Measurements from ENCODE around the gene KMT5C. TPM values are rescaled to one million over a fixed set of nuclear protein-coding genes. Genes with fewer than 3 reads are reported as not detected.

The KMT5C gene
- total RNA-seq, 1 donor from 2014 or later: 54.0 TPM

DNA sequence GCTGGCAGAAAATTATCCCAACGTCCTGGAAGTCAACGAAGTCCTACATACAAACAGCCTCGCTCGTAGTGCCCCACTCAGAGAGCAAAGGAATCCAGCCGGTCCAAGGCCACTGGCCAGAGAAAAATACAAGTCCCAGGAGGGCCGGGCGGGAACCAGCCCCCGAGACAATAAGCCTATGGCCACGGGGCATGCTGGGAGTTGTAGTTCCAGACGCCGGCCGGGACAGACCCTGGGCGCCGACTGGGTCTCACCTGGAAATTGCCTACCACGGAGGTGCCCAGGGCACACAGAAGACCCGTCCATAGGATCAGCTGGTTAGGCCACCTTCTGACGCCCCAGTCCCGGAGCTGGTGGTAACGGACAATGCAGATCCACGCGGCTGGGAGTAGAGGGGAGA is 19.9 kb upstream of the KMT5C start:
- DNase-seq (ENCODE audit: low spot score in 2 of 2, unreplicated experiment in 2 of 2): peak in 1 of 2 experiments; percentile 72
- Mint-ChIP-seq H3K27me3 (ENCODE audit: low read depth) (no peaks in the 10 kb centered on the region), H3K27ac (peak overlapping the region; percentile 57), H3K9me3 (no peaks in the 10 kb centered on the region), H3K4me3 (peak overlapping the region; percentile 70), H3K4me1 (peaks cover 6% of the 10 kb centered on the region), H3K36me3 (no peaks in the 10 kb centered on the region)
- TF ChIP-seq, protein P1, sequence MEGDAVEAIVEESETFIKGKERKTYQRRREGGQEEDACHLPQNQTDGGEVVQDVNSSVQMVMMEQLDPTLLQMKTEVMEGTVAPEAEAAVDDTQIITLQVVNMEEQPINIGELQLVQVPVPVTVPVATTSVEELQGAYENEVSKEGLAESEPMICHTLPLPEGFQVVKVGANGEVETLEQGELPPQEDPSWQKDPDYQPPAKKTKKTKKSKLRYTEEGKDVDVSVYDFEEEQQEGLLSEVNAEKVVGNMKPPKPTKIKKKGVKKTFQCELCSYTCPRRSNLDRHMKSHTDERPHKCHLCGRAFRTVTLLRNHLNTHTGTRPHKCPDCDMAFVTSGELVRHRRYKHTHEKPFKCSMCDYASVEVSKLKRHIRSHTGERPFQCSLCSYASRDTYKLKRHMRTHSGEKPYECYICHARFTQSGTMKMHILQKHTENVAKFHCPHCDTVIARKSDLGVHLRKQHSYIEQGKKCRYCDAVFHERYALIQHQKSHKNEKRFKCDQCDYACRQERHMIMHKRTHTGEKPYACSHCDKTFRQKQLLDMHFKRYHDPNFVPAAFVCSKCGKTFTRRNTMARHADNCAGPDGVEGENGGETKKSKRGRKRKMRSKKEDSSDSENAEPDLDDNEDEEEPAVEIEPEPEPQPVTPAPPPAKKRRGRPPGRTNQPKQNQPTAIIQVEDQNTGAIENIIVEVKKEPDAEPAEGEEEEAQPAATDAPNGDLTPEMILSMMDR (IDR thresholded peaks at IDR 0.05; ENCODE audit: unreplicated experiment): no peak

DNA sequence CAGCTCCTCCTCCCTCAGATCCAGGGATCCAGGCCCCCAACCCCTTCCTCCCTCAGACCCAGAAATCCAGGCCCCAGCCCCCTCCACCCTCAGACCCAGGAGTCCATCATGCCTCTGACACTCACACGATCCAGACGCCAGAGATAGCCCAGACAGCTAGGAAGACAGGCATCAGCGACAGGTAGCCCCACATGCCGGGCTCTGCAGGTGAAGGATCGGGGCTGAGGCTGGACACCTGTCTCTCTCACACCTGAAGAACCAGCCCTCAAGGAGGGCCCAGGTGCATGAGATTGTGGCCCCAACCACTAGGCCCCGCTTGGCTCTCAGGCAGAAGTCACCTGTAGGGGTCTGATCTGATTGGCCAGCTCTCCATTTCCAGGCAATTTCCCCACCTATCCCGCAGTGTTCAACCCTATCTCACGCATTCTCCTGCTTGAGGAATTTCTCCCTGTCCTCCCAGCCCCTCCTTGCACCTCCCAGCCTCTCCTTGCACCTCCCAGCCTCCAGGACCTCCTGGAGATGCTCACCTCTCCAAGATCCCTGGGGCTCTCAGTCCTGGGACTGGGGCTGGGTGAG is 18.7 kb upstream of the KMT5C start:
- Mint-ChIP-seq H3K4me3 (no peak overlapping the region), H3K27me3 (ENCODE audit: low read depth) (no peaks in the 10 kb centered on the region), H3K27ac (no peak overlapping the region), H3K36me3 (no peaks in the 10 kb centered on the region), H3K4me1 (peaks cover 6% of the 10 kb centered on the region), H3K9me3 (no peaks in the 10 kb centered on the region)
- TF ChIP-seq, protein P1 (IDR thresholded peaks at IDR 0.05; ENCODE audit: unreplicated experiment): no peak
- no peak for DNase-seq (ENCODE audit: low spot score in 2 of 2, unreplicated experiment in 2 of 2)

DNA sequence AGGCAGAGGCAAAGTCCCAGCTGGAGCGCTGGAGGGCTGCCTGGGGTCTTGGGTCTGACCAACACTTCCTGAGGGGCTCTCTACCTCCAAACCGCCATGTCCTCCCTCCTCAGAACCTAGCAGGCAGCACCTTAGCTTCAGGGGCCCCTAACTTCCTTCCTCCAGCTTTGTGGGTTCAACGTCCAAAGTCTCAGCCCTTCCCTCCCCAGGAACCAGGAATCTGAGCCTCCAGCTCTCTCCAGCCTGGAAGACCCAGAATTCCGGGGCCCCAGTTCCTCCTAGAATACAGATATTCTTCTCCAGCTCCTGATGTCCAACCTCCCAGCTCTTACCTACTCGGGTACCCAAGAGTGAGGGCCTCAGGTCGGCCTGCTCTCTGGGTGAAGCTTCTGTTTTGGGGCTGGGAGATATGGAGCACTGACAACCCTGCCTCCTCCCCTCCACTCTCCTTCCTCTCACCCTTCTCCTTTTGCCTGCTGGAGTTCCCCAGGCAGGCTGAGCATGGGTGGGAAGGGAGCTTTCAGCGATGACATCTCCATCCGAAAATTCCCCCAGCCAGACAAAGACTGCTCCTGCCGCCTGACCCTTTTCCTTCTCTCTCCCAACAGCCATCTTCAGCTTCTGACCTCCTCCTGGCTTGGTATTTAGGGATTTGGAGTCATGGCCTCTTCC is 18.1 kb upstream of the KMT5C start:
- no peaks in the 10 kb centered on the region for H3K36me3 Mint-ChIP-seq
- H3K4me1 Mint-ChIP-seq: peaks cover 6% of the 10 kb centered on the region
- TF ChIP-seq, protein P1 (IDR thresholded peaks at IDR 0.05; ENCODE audit: unreplicated experiment): no peak
- no peaks in the 10 kb centered on the region for H3K27me3 Mint-ChIP-seq (ENCODE audit: low read depth)
- H3K9me3 Mint-ChIP-seq: no peaks in the 10 kb centered on the region
- H3K27ac Mint-ChIP-seq: no peak overlapping the region
- no peak for DNase-seq (ENCODE audit: low spot score in 2 of 2, unreplicated experiment in 2 of 2)
- no peak overlapping the region for H3K4me3 Mint-ChIP-seq

DNA sequence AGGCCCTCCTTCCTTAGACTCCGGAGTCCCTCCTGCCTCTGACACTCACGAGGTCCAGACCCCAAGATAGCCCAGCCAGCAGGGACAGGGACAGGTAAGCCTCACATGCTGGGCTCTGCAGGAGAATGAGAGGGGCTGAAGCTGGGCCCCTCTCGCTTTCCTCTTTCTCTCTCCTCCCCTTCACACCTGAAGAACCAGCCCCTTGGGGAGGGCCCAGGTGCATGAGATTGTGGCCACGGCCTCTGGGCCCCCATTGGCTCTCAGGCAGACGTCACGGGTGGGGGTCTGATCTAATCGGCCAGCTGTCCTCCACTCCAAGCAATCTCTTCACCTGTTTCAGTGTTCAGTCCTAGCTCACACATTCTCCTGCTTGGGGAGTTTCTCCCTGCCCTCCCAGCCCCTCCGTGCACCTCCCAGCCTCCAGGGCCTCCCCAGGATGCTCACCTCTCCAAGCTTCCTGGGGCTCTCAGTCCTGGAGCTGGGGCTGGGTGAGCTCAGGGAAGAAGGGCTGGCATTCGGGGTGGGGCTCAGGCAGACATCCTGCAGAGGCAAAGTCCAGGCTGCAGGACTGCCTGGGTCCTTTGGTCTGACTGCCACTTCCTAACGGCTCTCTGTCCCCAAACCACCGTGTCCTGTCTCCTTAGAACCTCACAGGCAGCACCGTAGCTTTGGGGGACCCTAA is 17.3 kb upstream of the KMT5C start:
- no peak for DNase-seq (ENCODE audit: low spot score in 2 of 2, unreplicated experiment in 2 of 2)
- Mint-ChIP-seq H3K9me3 (no peaks in the 10 kb centered on the region), H3K27ac (no peak overlapping the region), H3K36me3 (no peaks in the 10 kb centered on the region), H3K4me3 (no peak overlapping the region), H3K27me3 (ENCODE audit: low read depth) (no peaks in the 10 kb centered on the region), H3K4me1 (peaks cover 6% of the 10 kb centered on the region)
- TF ChIP-seq, protein P1 (IDR thresholded peaks at IDR 0.05; ENCODE audit: unreplicated experiment): no peak

DNA sequence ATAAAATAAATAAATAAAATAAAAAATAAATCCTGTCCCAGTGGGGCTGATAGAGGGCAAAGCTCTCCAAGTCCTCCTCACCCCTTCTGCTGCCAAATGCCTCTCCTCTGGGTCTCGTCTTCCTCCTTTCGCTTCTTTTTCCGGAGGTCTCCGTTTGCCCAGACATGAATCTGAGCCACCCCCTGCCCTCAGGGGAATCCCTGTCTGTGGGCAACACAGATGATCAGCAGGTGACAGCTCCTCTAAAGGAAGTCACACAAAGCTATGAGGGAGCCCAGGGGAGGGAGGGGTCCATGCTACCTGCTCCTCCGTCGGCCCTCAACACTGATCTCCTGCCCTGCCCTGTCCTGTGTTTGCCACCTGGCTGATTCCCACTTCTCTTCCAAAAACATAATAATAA is 15.0 kb upstream of the KMT5C start:
- no peaks in the 10 kb centered on the region for H3K27me3 Mint-ChIP-seq (ENCODE audit: low read depth)
- DNase-seq (ENCODE audit: low spot score in 2 of 2, unreplicated experiment in 2 of 2): no peak
- no peaks in the 10 kb centered on the region for H3K36me3 Mint-ChIP-seq
- no peaks in the 10 kb centered on the region for H3K9me3 Mint-ChIP-seq
- H3K4me1 Mint-ChIP-seq: peaks cover 5% of the 10 kb centered on the region
- no peak overlapping the region for H3K27ac Mint-ChIP-seq
- TF ChIP-seq, protein P1 (IDR thresholded peaks at IDR 0.05; ENCODE audit: unreplicated experiment): no peak
- H3K4me3 Mint-ChIP-seq: no peak overlapping the region
